ENCODE results near the gene ERBB4.

Gene ERBB4

GRCh38 chr2:212489719-212490346 lies 48.8 kb downstream of the ERBB4 start:
- TF ChIP-seq GATA3 (IDR thresholded peaks at IDR 0.05; ENCODE audit: low read depth, low read length) (no peak), GATA2 (IDR thresholded peaks at IDR 0.05; ENCODE audit: low read depth, low read length) (no peak)

- TF ChIP-seq GATA3 (IDR thresholded peaks at IDR 0.05; ENCODE audit: low read depth, low read length) = no peak
- TF ChIP-seq GATA2 (IDR thresholded peaks at IDR 0.05; ENCODE audit: low read depth, low read length) = no peak
These were observed 50.0 kb downstream of the ERBB4 start for GRCh38 chr2:212488611-212489010.

- no peak for TF ChIP-seq GATA3 (IDR thresholded peaks at IDR 0.05; ENCODE audit: low read depth, low read length)
- TF ChIP-seq GATA2 (IDR thresholded peaks at IDR 0.05; ENCODE audit: low read depth, low read length) = no peak
These were observed 54.0 kb downstream of the ERBB4 start for GRCh38 chr2:212484563-212485080.

GRCh38 chr2:212480447-212480846 lies 58.2 kb downstream of the ERBB4 start:
- TF ChIP-seq GATA3 (IDR thresholded peaks at IDR 0.05; ENCODE audit: low read depth, low read length) (no peak), GATA2 (IDR thresholded peaks at IDR 0.05; ENCODE audit: low read depth, low read length) (no peak)

GRCh38 chr2:212477571-212477970 lies 61.0 kb downstream of the ERBB4 start:
- TF ChIP-seq GATA2 (IDR thresholded peaks at IDR 0.05; ENCODE audit: low read depth, low read length) (no peak), GATA3 (IDR thresholded peaks at IDR 0.05; ENCODE audit: low read depth, low read length) (no peak)

GRCh38 chr2:212473211-212473610 lies 65.4 kb downstream of the ERBB4 start:
- TF ChIP-seq GATA3 (IDR thresholded peaks at IDR 0.05; ENCODE audit: low read depth, low read length) (no peak), GATA2 (IDR thresholded peaks at IDR 0.05; ENCODE audit: low read depth, low read length) (no peak)

GRCh38 chr2:212465456-212465855 lies 73.1 kb downstream of the ERBB4 start:
- TF ChIP-seq GATA3 (IDR thresholded peaks at IDR 0.05; ENCODE audit: low read depth, low read length) = no peak

- TF ChIP-seq GATA2 (IDR thresholded peaks at IDR 0.05; ENCODE audit: low read depth, low read length) = no peak
- TF ChIP-seq GATA3 (IDR thresholded peaks at IDR 0.05; ENCODE audit: low read depth, low read length) = no peak
These were observed 84.5 kb downstream of the ERBB4 start for GRCh38 chr2:212454149-212454548.

- TF ChIP-seq GATA3 (IDR thresholded peaks at IDR 0.05; ENCODE audit: low read depth, low read length) = no peak
- TF ChIP-seq GATA2 (IDR thresholded peaks at IDR 0.05; ENCODE audit: low read depth, low read length) = no peak
These were observed 86.8 kb downstream of the ERBB4 start for GRCh38 chr2:212451786-212452231.

- no peak for TF ChIP-seq GATA2 (IDR thresholded peaks at IDR 0.05; ENCODE audit: low read depth, low read length)
- TF ChIP-seq GATA3 (IDR thresholded peaks at IDR 0.05; ENCODE audit: low read depth, low read length) = no peak
These were observed 89.9 kb downstream of the ERBB4 start for GRCh38 chr2:212448698-212449097.

- TF ChIP-seq GATA2 (IDR thresholded peaks at IDR 0.05; ENCODE audit: low read depth, low read length) (no peak), GATA3 (IDR thresholded peaks at IDR 0.05; ENCODE audit: low read depth, low read length) (no peak)
These were observed 96.8 kb downstream of the ERBB4 start for GRCh38 chr2:212441821-212442220.

GRCh38 chr2:212441141-212441540 lies 97.5 kb downstream of the ERBB4 start:
- TF ChIP-seq GATA3 (IDR thresholded peaks at IDR 0.05; ENCODE audit: low read depth, low read length) = no peak
- TF ChIP-seq GATA2 (IDR thresholded peaks at IDR 0.05; ENCODE audit: low read depth, low read length) = no peak

- no peak for TF ChIP-seq GATA2 (IDR thresholded peaks at IDR 0.05; ENCODE audit: low read depth, low read length)
These were observed 109.7 kb downstream of the ERBB4 start for GRCh38 chr2:212428681-212429478.

- TF ChIP-seq GATA3 (IDR thresholded peaks at IDR 0.05; ENCODE audit: low read depth, low read length) = no peak
- TF ChIP-seq GATA2 (IDR thresholded peaks at IDR 0.05; ENCODE audit: low read depth, low read length) = no peak
These were observed 111.0 kb downstream of the ERBB4 start for GRCh38 chr2:212427638-212428037.

All from SH-SY5Y (cell line).